Neuronal stem cell (in vitro differentiated cells): ENCODE results near the gene RAB14.

Source experiments
- DNase-seq: peaks from one replicate; pipeline ENCODE4 v3.0.0-alpha.2; 2013; ENCODE audit warnings: low spot score
- H2AFZ ChIP-seq: one replicate; pipeline ENCODE4 v1.6.1; 2013; ENCODE audit warnings: mild to moderate bottlenecking, low read length, inconsistent platforms
- H2AK5ac ChIP-seq: 2 replicates; pipeline ENCODE4 v1.6.1; 2013; ENCODE audit warnings: low read depth, mild to moderate bottlenecking, inconsistent platforms, low read length, moderate library complexity, mixed read lengths
- H2BK120ac ChIP-seq: 2 replicates; pipeline ENCODE4 v1.6.1; 2013; ENCODE audit warnings: low read depth, mild to moderate bottlenecking, inconsistent platforms, low read length, moderate library complexity, mixed read lengths
- H2BK12ac ChIP-seq: one replicate; pipeline ENCODE4 v1.6.1; 2013; ENCODE audit warnings: low read length, inconsistent platforms
- H2BK15ac ChIP-seq: 2 replicates; pipeline ENCODE4 v1.6.1; 2013; ENCODE audit warnings: mild to moderate bottlenecking, low read length, inconsistent platforms, mixed read lengths
- H2BK5ac ChIP-seq: one replicate; pipeline ENCODE4 v1.6.1; 2013; ENCODE audit warnings: inconsistent platforms, mild to moderate bottlenecking, low read length, moderate library complexity
- H3K14ac ChIP-seq: one replicate; pipeline ENCODE4 v1.6.1; 2013; ENCODE audit warnings: low read length, inconsistent platforms
- H3K18ac ChIP-seq: 2 replicates; pipeline ENCODE4 v1.6.1; 2013; ENCODE audit warnings: low read length, inconsistent platforms
- H3K23ac ChIP-seq: 2 replicates; pipeline ENCODE4 v1.6.1; 2013; ENCODE audit warnings: low read depth, mild to moderate bottlenecking, mixed read lengths, low read length, inconsistent platforms; ENCODE audit not compliant: poor library complexity
- H3K27ac ChIP-seq: replicated peaks from 3 replicates; pipeline ENCODE4 v1.5.1; 2013; ENCODE audit warnings: low read length, inconsistent platforms
- H3K27me3 ChIP-seq, 3 experiments: 2 replicates each; pipeline ENCODE4 v1.6.1; 2013; ENCODE audit warnings: low read length in 3 of 3, mild to moderate bottlenecking in 2 of 3, inconsistent platforms in 1 of 3, low read depth in 1 of 3, mixed read lengths in 1 of 3, moderate library complexity in 1 of 3; ENCODE audit not compliant: control insufficient read depth in 3 of 3, insufficient read depth in 3 of 3
- H3K36me3 ChIP-seq, 2 donors: replicated peaks in 1 of 2; 2 replicates each; pipeline ENCODE4 v1.6.1; 2013; ENCODE audit warnings: low read length in 2 of 2; ENCODE audit not compliant: control insufficient read depth in 2 of 2, insufficient read depth in 2 of 2
- H3K4ac ChIP-seq: 2 replicates; pipeline ENCODE4 v1.6.1; 2013; ENCODE audit warnings: inconsistent platforms, mild to moderate bottlenecking, low read length, moderate library complexity
- H3K4me1 ChIP-seq, 2 donors: 1 replicate in 1 of 2; 2 replicates in 1 of 2; pipeline ENCODE4 v1.6.1; 2013; ENCODE audit warnings: low read length in 2 of 2, low read depth in 1 of 2; ENCODE audit not compliant: control insufficient read depth in 2 of 2, insufficient read depth in 1 of 2
- H3K4me2 ChIP-seq: one replicate; pipeline ENCODE4 v1.6.1; 2013; ENCODE audit warnings: mild to moderate bottlenecking, low read length, inconsistent platforms; ENCODE audit not compliant: insufficient read depth, poor library complexity, severe bottlenecking
- H3K4me3 ChIP-seq, 2 donors: 2 replicates each; pipeline ENCODE4 v1.5.1; 2013; ENCODE audit warnings: low read length in 2 of 2, mild to moderate bottlenecking in 2 of 2, inconsistent platforms in 1 of 2, moderate library complexity in 1 of 2
- H3K79me1 ChIP-seq: one replicate; pipeline ENCODE4 v1.6.1; 2013; ENCODE audit warnings: low read depth, mild to moderate bottlenecking, inconsistent platforms, low read length, moderate library complexity
- H3K9ac ChIP-seq: one replicate; pipeline ENCODE4 v1.6.1; 2013; ENCODE audit warnings: mild to moderate bottlenecking, low read depth, low read length, inconsistent platforms; ENCODE audit not compliant: poor library complexity
- H3K9me3 ChIP-seq, 2 donors: replicated peaks in 1 of 2; 2 replicates each; pipeline versions ENCODE3 to v1.6.1; 2013; ENCODE audit warnings: low read length in 2 of 2, mild to moderate bottlenecking in 2 of 2, inconsistent platforms in 1 of 2, low read depth in 1 of 2, mixed read lengths in 1 of 2, moderate library complexity in 1 of 2; ENCODE audit not compliant: control insufficient read depth in 2 of 2, insufficient read depth in 1 of 2
- H4K8ac ChIP-seq: one replicate; pipeline ENCODE4 v1.6.1; 2013; ENCODE audit warnings: low read depth, mild to moderate bottlenecking, inconsistent platforms, low read length, moderate library complexity
- H4K91ac ChIP-seq: one replicate; pipeline ENCODE4 v1.6.1; 2013; ENCODE audit warnings: low read length, low read depth, mild to moderate bottlenecking, inconsistent platforms; ENCODE audit not compliant: poor library complexity
- WGBS, 2 donors: extraction: QIAGEN DNeasy Blood & Tissue Kit; methylation state at CpG; one replicate each; pipeline ENCODE4 v1.1.7; 2013; ENCODE audit warnings: missing lambda C conversion rate in 2 of 2, mixed read lengths in 1 of 2; ENCODE audit not compliant: insufficient read length in 2 of 2, insufficient replicate concordance in 1 of 2; ENCODE audit errors: extremely low coverage in 2 of 2; 5-methylcytosine and 5-hydroxymethylcytosine counted together

RAB14 gene

GRCh38 chr9:121232251-121232650 is 30.6 kb upstream of the RAB14 start:
- Histone ChIP-seq H3K4me2 (no peak overlapping the region), H3K27me3 (no peaks in the 10 kb centered on the region), H3K79me1 (no peaks in the 10 kb centered on the region), H2BK12ac (no peak overlapping the region), H2AFZ (peak overlapping the region; percentile 6), H3K18ac (no peak overlapping the region), H4K91ac (no peak overlapping the region), H3K27ac (no peak overlapping the region), H3K36me3 (no peaks in the 10 kb centered on the region), H3K4ac (no peak overlapping the region), H3K4me3 (no peak overlapping the region), H2BK15ac (no peak overlapping the region), H2AK5ac (no peak overlapping the region), H3K4me1 (peaks cover 8 to 10% of the 10 kb centered on the region in 2 donors), H3K9me3 (no peaks in the 10 kb centered on the region), H3K9ac (no peak overlapping the region), H4K8ac (no peak overlapping the region), H3K14ac (no peak overlapping the region), H2BK120ac (no peak overlapping the region), H2BK5ac (no peak overlapping the region), H3K23ac (no peak overlapping the region)
- no peak for DNase-seq
- no CpG with 5 or more reads among the region's 4 CpGs for WGBS, 2 donors

- Histone ChIP-seq H4K8ac (no peak overlapping the region), H2BK15ac (no peak overlapping the region)
These were observed 28.6 kb upstream of the RAB14 start for GRCh38 chr9:121230256-121230655.

GRCh38 chr9:121227862-121228261 is 26.2 kb upstream of the RAB14 start:
- Histone ChIP-seq H2BK15ac (no peak overlapping the region), H3K23ac (no peak overlapping the region), H3K27me3 (no peaks in the 10 kb centered on the region), H3K79me1 (no peaks in the 10 kb centered on the region), H2AFZ (no peak overlapping the region), H3K4me2 (no peak overlapping the region), H3K4ac (no peak overlapping the region), H2BK12ac (no peak overlapping the region), H2BK5ac (no peak overlapping the region), H3K4me1 (peaks cover 1 to 3% of the 10 kb centered on the region in 2 donors), H4K91ac (no peak overlapping the region), H3K18ac (no peak overlapping the region), H3K4me3 (no peak overlapping the region), H3K36me3 (no peaks in the 10 kb centered on the region), H3K14ac (no peak overlapping the region), H2AK5ac (no peak overlapping the region), H4K8ac (no peak overlapping the region), H3K27ac (no peak overlapping the region), H3K9me3 (no peaks in the 10 kb centered on the region), H3K9ac (no peak overlapping the region), H2BK120ac (no peak overlapping the region)
- no peak for DNase-seq
- WGBS, 2 donors, result no CpG with 5 or more reads among the region's 4 CpGs

More at GRCh38 chr9:121230256-121230655, 28.6 kb upstream of the RAB14 start:
- no CpG with 5 or more reads among the region's 5 CpGs for WGBS, 2 donors
- Histone ChIP-seq H4K91ac (no peak overlapping the region), H3K4me2 (no peak overlapping the region), H3K23ac (no peak overlapping the region), H3K27me3 (no peaks in the 10 kb centered on the region), H2BK120ac (no peak overlapping the region), H3K4ac (no peak overlapping the region), H2AK5ac (no peak overlapping the region), H3K4me3 (no peak overlapping the region), H2AFZ (peak overlapping the region; percentile 54), H3K14ac (no peak overlapping the region), H2BK12ac (no peak overlapping the region), H3K9ac (no peak overlapping the region), H3K4me1 (peaks cover 8 to 10% of the 10 kb centered on the region in 2 donors), H2BK5ac (no peak overlapping the region), H3K18ac (no peak overlapping the region), H3K79me1 (no peaks in the 10 kb centered on the region), H3K27ac (no peak overlapping the region), H3K9me3 (no peaks in the 10 kb centered on the region), H3K36me3 (no peaks in the 10 kb centered on the region)
- DNase-seq, result no peak

GRCh38 chr9:121226175-121226574 is 24.5 kb upstream of the RAB14 start:
- Histone ChIP-seq H3K79me1 (no peaks in the 10 kb centered on the region), H3K14ac (no peak overlapping the region), H3K4me3 (no peak overlapping the region), H3K18ac (no peak overlapping the region), H2AFZ (no peak overlapping the region), H3K4me1 (no peaks in the 10 kb centered on the region), H3K9ac (no peak overlapping the region), H3K36me3 (no peaks in the 10 kb centered on the region), H4K91ac (no peak overlapping the region), H3K9me3 (no peaks in the 10 kb centered on the region), H3K27me3 (no peaks in the 10 kb centered on the region), H2BK120ac (no peak overlapping the region), H4K8ac (no peak overlapping the region), H3K23ac (no peak overlapping the region), H3K4me2 (no peak overlapping the region), H3K27ac (no peak overlapping the region), H2BK15ac (no peak overlapping the region), H2BK5ac (no peak overlapping the region), H2AK5ac (no peak overlapping the region), H2BK12ac (no peak overlapping the region), H3K4ac (no peak overlapping the region)
- no peak for DNase-seq
- no CpG with 5 or more reads among the region's 2 CpGs for WGBS, 2 donors
